ENCODE results near the gene ATP1B4. TPM values are rescaled to one million over a fixed set of nuclear protein-coding genes. Genes with fewer than 3 reads are reported as not detected.

The ATP1B4 gene
- total RNA-seq, 4 donors from 2014 or later = not detected

DNA sequence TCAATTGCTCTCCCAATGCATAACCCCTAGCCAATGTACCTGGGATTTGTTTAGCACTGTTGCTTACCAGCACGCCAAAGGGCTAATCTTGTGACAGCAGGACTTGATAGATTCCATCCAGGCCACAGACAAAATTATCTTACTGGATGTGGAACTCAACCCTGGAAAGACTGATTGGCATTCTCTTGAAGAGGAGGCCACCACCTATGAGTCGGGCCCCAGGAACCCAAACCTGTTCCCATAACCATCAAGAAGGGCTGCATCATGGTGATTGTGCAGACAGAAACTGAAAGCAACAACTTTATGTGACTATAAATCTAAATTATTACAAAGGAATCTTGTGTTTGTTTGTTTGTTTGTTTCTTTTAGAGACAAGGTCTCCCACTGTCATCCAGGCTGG, 30.8 kb upstream of the ATP1B4 start:
- Histone ChIP-seq H3K4me1 (no peaks in the 10 kb centered on the region), H3K27ac (no peak overlapping the region), H3K36me3 (no peaks in the 10 kb centered on the region), H3K4me3 (no peak overlapping the region), H3K9me3 (no peaks in the 10 kb centered on the region), H3K27me3 (no peaks in the 10 kb centered on the region)
- intact Hi-C loops (cut with DNase I) = no loop called here
- TF ChIP-seq POLR2A (IDR thresholded peaks at IDR 0.05) = no peak
- TF ChIP-seq, protein P1, sequence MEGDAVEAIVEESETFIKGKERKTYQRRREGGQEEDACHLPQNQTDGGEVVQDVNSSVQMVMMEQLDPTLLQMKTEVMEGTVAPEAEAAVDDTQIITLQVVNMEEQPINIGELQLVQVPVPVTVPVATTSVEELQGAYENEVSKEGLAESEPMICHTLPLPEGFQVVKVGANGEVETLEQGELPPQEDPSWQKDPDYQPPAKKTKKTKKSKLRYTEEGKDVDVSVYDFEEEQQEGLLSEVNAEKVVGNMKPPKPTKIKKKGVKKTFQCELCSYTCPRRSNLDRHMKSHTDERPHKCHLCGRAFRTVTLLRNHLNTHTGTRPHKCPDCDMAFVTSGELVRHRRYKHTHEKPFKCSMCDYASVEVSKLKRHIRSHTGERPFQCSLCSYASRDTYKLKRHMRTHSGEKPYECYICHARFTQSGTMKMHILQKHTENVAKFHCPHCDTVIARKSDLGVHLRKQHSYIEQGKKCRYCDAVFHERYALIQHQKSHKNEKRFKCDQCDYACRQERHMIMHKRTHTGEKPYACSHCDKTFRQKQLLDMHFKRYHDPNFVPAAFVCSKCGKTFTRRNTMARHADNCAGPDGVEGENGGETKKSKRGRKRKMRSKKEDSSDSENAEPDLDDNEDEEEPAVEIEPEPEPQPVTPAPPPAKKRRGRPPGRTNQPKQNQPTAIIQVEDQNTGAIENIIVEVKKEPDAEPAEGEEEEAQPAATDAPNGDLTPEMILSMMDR (IDR thresholded peaks at IDR 0.05) = no peak
- 33% methylated on average over 1 of the region's 2 CpGs; no CpG with 5 or more reads in 1 of the 2 donors for WGBS, 2 donors
- DNase-seq = no peak

GRCh38 chrX:120332394-120332793, 29.5 kb upstream of the ATP1B4 start:
- WGBS, 2 donors = 53 to 100% methylated on average over 1 of the region's 1 CpG
- Histone ChIP-seq H3K27me3 (no peaks in the 10 kb centered on the region), H3K27ac (no peak overlapping the region), H3K9me3 (peaks cover 0 to 9% (median 8%) of the 10 kb centered on the region in 3 donors), H3K4me1 (no peaks in the 10 kb centered on the region), H3K36me3 (no peaks in the 10 kb centered on the region), H3K4me3 (no peak overlapping the region)
- DNase-seq = no peak
- TF ChIP-seq, protein P1 (IDR thresholded peaks at IDR 0.05) = no peak
- no peak for TF ChIP-seq POLR2A (IDR thresholded peaks at IDR 0.05)
- intact Hi-C loops (cut with DNase I) = no loop called here

DNA sequence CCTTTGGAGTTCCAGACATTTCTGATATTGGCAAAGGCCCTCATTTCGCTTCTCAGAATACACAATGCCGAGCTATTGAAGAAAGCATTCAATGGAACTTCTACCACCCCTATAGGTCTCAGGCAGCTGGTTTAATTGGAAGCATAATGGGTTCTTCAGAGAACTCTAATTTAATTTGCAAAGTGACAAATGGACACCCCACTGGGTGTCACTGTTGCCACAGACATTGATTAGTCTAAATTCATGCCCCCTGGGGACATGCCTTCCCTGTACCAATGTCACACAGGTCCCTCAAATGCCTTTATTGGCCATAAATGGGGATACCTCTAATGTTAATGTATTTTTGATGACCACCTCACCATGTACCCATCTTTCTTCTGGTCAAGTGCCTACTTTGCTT, 27.7 kb upstream of the ATP1B4 start:
- Histone ChIP-seq H3K27ac (no peak overlapping the region), H3K36me3 (no peaks in the 10 kb centered on the region), H3K4me3 (no peak overlapping the region), H3K9me3 (peaks cover 0 to 12% (median 9%) of the 10 kb centered on the region in 3 donors), H3K27me3 (no peaks in the 10 kb centered on the region), H3K4me1 (no peaks in the 10 kb centered on the region)
- 51 to 100% methylated on average over 2 of the region's 2 CpGs for WGBS, 2 donors
- no peak for DNase-seq
- TF ChIP-seq POLR2A (IDR thresholded peaks at IDR 0.05) = no peak
- TF ChIP-seq, protein P1 (IDR thresholded peaks at IDR 0.05) = no peak
- intact Hi-C loops (cut with DNase I) = no loop called here

DNA sequence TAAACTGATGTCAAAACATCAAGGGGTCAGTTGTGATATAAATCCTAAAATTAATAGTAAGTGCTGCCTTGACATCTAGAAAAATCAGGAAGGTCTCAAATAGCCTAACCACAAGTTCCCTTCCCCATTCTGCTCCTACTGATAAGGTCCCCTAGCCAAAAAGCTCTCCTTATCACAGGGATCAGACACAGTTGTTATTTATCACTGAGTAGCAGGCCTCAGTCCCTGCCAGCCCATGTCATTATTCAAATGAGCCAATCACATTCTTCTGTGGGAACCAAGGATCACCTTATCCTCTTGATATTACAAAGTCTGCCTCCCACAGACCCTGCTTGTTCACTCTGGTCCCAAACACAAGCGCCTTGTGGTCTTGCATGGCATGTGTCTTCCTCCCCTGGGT, 27.3 kb upstream of the ATP1B4 start:
- 56 to 67% methylated on average over 1 of the region's 1 CpG for whole genome bisulfite sequencing, 2 donors
- TF ChIP-seq, protein P1 (IDR thresholded peaks at IDR 0.05) = no peak
- no peak for TF ChIP-seq POLR2A (IDR thresholded peaks at IDR 0.05)
- H3K27ac ChIP-seq = no peak overlapping the region
- no peak for DNase-seq
- no peak overlapping the region for H3K4me3 ChIP-seq
- intact Hi-C loops (cut with DNase I) = no loop called here
- no peaks in the 10 kb centered on the region for H3K4me1 ChIP-seq
- H3K9me3 ChIP-seq = peaks cover 0 to 12% (median 9%) of the 10 kb centered on the region in 3 donors
- H3K27me3 ChIP-seq = no peaks in the 10 kb centered on the region
- H3K36me3 ChIP-seq = no peaks in the 10 kb centered on the region

- Histone ChIP-seq H3K27ac (no peak overlapping the region), H3K4me3 (no peak overlapping the region), H3K4me1 (no peaks in the 10 kb centered on the region), H3K9me3 (peaks cover 0 to 12% (median 9%) of the 10 kb centered on the region in 3 donors), H3K27me3 (no peaks in the 10 kb centered on the region), H3K36me3 (no peaks in the 10 kb centered on the region)
- TF ChIP-seq POLR2A (IDR thresholded peaks at IDR 0.05) = no peak
- TF ChIP-seq, protein P1 (IDR thresholded peaks at IDR 0.05) = no peak
- intact Hi-C loops (cut with DNase I) = no loop called here
- no peak for DNase-seq
- 49 to 54% methylated on average over 2 of the region's 2 CpGs for WGBS, 2 donors
Measured at GRCh38 chrX:120335289-120335688, 26.6 kb upstream of the ATP1B4 start.
